GM19372 (cell line): ENCODE data around the gene PTPRG.

ENCODE experiments used
- ATAC-seq: cut with Tn5 transposase; IDR thresholded peaks from one replicate; pipeline ENCODE4 v1.9.1; 2021; ENCODE audit warnings: mild to moderate bottlenecking, low read depth, moderate library complexity; ENCODE audit not compliant: unreplicated experiment

PTPRG gene

GRCh38 chr3:61615643-61616042, 54.3 kb downstream of the PTPRG start:
- no peak for ATAC-seq

GRCh38 chr3:61616586-61616985, 55.2 kb downstream of the PTPRG start:
- no peak for ATAC-seq

GRCh38 chr3:61617041-61617440, 55.7 kb downstream of the PTPRG start:
- ATAC-seq: no peak

GRCh38 chr3:61617651-61618050, 56.3 kb downstream of the PTPRG start:
- no peak for ATAC-seq

GRCh38 chr3:61618231-61618630, 56.9 kb downstream of the PTPRG start:
- ATAC-seq: no peak

DNA sequence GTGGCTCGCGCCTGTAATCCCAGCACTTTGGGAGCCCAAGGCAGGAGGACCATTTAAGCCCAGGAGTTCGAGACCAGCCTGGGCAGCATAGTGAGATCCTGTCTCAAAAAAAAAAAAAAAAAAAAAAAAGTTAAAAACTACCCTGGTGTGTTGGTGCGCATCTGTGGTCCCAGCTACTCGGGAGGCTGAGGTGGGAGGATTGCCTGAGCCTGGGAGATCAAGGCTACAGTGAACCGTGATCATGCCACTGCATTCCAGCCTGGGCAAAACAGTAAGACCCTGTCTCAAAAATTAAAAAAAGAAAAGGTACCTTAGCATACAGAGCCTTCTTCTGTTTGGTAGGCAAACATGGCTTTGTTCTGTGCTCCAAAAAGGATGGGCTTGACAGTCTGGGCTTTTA, 57.5 kb downstream of the PTPRG start:
- no peak for ATAC-seq

DNA sequence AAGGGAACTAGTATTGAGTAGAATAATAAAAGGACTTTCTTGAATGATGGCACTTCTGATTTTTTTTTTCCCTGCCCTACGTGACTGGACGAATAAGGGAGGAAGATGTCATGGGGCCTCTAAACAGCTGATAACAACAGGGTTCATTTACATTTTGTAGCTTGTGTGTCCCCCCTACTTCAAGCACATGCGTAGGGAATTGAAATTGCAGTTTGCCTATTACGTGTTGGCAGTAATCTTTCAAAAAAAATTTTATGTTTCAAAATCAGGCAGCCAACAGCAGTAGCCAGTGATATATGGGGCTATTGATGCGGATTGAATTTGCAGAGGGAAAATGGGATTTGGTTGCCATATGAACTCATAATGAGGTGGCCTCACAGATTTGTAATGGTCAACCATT, 58.7 kb downstream of the PTPRG start:
- no peak for ATAC-seq

GRCh38 chr3:61624300-61624699, 62.9 kb downstream of the PTPRG start:
- ATAC-seq: no peak

- no peak for ATAC-seq
Observed at GRCh38 chr3:61625429-61625828, 64.1 kb downstream of the PTPRG start.

GRCh38 chr3:61626484-61626883, 65.1 kb downstream of the PTPRG start:
- ATAC-seq: no peak

GRCh38 chr3:61627768-61628185, 66.4 kb downstream of the PTPRG start:
- ATAC-seq: no peak

DNA sequence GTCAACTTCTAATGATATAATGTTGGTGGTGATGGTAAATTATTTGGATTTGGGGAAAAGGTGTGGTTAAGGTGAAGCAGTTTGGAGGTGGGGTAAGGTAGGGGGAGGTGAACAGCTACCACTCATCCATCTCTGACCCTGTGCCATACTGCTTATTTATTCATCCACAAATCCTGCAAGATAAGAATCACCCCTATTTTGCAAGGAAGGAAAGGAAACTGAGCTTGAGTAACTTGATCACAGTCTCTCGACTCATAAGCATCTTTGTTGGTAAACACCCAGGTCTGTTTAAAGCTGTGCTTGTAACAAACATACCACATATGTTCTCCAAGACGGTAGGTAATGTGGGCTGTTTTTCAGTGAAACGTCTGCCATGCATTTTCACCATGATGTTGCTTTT, 67.3 kb downstream of the PTPRG start:
- ATAC-seq: no peak

- ATAC-seq: no peak
Observed at GRCh38 chr3:61629442-61629841, 68.1 kb downstream of the PTPRG start.

DNA sequence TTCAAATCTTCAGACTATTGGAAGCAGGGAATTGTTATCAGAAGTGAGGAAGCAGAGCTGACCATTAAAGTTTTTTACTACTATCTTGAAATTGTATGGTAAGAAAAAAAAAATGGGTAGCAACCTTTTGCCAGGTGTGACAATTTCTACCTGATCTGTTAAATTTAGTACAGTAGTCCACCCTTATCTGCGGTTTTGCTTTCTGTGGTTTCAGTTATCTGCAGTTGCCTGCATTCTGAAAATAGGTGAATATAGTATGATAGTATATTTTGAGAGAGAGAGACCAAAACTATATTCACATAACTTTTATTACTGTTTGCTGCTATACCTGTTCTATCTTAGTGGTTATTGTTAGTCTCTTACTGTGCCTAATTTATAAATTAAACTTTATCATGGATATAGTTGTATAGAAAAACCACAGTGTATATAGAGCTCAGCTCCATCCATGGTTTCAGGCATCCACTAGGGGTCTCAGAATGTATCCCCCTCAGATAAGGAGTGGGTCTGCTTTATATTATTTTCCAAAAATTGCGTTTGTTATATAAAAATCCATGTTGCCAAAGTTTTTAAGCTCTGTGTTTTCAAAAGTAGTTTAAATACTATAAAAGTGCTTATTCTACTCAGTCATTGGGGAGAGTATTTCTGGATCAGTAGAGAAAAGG, 69.9 kb downstream of the PTPRG start:
- ATAC-seq: no peak

- no peak for ATAC-seq
Observed at GRCh38 chr3:61632568-61633175, 71.3 kb downstream of the PTPRG start.

DNA sequence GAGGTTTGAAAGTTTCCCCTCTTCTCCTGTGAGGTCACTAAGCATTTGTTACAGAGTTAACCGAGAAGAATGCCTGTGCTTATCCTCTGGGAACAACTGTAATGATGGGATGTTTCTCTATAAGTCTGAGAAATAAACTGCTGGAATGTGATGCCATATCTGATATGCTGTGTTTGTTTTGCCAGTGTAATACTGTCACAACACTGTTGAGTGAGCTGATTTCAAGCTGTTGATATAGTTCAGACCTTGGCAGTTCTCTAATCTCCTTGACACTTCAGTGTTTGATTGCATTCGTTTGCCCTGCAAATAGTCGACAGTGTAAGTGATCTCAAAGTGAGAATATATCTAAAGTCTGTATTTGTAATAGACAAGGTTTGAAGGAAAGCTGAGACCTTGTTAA, 73.3 kb downstream of the PTPRG start:
- no peak for ATAC-seq

- ATAC-seq: peak; percentile 90
Observed at GRCh38 chr3:61637088-61638051, 76.0 kb downstream of the PTPRG start.

DNA sequence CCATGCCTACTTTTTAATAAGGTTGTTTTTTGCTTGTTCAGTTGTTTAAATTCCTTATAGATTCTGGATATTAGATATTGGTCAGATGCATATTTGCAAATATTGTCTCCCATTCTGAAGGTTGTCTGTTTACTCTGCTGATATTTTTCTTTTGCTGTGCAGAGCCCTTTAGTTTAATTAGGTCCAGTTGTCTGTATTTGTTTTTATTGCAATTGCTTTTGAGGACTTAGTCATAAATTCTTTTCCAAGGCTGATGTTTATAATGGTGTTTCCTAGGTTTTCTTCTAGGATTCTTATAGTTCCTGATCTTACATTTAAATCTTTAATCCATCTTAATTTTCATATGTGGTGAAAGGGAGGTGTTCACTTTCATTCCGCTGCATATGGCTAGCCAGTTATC, 77.4 kb downstream of the PTPRG start:
- ATAC-seq: no peak

GRCh38 chr3:61639991-61640390, 78.6 kb downstream of the PTPRG start:
- ATAC-seq: no peak

GRCh38 chr3:61645148-61645547, 83.8 kb downstream of the PTPRG start:
- ATAC-seq: no peak

DNA sequence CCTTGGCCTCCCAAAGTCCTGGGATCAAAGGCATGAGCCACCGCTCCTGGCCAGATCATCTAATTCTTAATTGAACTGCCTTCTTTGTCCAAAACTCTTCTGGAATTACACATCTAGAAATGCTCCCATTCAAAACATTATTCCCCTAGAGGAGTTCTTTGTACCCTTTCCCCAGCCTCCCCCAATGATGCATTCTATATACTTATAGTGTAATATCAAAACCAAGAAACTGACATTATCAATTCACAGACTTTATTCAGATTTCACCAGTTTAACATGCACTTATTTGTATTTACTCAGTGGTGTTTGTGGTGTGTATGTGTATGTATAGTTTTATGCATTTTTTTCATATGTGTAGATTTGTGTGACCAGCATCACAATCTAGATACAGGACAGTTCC, 85.0 kb downstream of the PTPRG start:
- no peak for ATAC-seq
